RCC 7860 (cell line): ENCODE measurements around the gene PPP4R2.

Experiments
- DNase-seq: peaks from one replicate; pipeline ENCODE4 v3.0.0-alpha.2; 2015; ENCODE audit warnings: low spot score
- FAIRE-seq: peaks from 2 replicates; lab custom pipeline; 2012; peaks lifted over from hg19 to GRCh38; lab: Jason Lieb, UNC

PPP4R2 gene

GRCh38 chr3:73068419-73068818 lies 71.8 kb downstream of the PPP4R2 start:
- DNase-seq (no peak), FAIRE-seq (no peak)

DNA sequence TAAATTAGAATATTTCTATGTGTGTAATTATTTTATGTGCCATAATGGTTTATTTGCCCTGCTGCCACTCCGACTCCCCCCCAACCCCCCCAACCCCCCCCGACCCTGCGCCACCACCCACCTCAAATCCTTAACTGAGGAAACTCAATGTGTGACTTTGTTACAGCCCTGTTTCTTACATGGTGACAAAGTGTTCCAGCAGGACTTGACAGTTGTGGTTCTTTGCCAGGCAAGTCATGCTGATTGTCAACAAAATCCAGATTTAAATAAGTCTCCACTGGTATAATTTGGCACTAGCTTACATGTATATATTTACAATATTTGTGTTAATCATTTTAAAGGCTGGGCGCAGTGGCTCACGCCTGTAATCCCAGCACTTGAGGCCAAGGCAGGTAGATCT lies 72.6 kb downstream of the PPP4R2 start:
- FAIRE-seq, result no peak
- no peak for DNase-seq

- FAIRE-seq (no peak), DNase-seq (no peak)
Measured at GRCh38 chr3:73069775-73070444, 73.3 kb downstream of the PPP4R2 start.

GRCh38 chr3:73070675-73071575 lies 74.3 kb downstream of the PPP4R2 start:
- FAIRE-seq (no peak), DNase-seq (no peak)

DNA sequence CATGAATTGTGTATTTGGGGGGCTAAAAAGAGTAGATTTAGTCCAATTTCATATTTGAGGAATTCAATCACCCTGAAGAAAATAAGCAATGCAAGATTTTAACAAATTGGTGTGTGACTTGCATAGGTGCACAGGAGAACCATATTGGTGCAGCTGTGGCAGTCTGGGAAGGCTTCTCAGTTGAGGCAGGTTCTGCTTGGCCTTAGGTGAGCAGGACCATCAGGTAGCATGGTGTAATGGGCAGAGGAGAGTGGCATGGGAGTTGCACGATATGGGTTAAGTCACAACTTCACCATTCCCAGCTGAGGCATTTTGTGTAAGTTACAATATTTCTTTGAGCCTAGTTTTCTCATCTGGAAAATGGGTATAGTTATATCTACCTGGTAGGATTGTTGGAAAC lies 75.3 kb downstream of the PPP4R2 start:
- FAIRE-seq, result no peak

DNA sequence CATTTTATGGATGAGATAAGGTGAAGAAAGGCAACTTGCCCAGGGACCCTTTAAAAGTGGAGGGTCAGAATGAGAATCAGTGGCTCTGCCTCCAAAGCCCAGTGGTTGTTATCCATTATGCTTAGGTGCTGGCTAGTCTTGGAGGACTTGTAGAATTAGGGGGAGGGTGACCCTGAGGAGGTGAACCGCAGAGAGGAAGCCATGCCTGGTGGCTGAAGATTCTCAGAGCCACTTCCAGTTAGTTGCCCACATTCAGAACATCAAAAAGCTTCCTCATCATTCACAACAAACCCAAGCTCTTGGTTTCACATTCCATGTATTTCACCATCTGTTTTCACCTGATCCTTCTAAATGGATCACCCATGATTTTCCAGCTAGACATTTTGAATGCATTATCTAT lies 76.0 kb downstream of the PPP4R2 start:
- DNase-seq, result no peak

More for the DNA sequence above, 75.3 kb downstream of the PPP4R2 start:
- DNase-seq, result no peak

GRCh38 chr3:73073091-73073707 lies 76.6 kb downstream of the PPP4R2 start:
- no peak for DNase-seq
- FAIRE-seq, result no peak

More for the DNA sequence above, 76.0 kb downstream of the PPP4R2 start:
- FAIRE-seq, result no peak

- no peak for DNase-seq
- FAIRE-seq, result no peak
Measured at GRCh38 chr3:73074781-73075180, 78.2 kb downstream of the PPP4R2 start.

DNA sequence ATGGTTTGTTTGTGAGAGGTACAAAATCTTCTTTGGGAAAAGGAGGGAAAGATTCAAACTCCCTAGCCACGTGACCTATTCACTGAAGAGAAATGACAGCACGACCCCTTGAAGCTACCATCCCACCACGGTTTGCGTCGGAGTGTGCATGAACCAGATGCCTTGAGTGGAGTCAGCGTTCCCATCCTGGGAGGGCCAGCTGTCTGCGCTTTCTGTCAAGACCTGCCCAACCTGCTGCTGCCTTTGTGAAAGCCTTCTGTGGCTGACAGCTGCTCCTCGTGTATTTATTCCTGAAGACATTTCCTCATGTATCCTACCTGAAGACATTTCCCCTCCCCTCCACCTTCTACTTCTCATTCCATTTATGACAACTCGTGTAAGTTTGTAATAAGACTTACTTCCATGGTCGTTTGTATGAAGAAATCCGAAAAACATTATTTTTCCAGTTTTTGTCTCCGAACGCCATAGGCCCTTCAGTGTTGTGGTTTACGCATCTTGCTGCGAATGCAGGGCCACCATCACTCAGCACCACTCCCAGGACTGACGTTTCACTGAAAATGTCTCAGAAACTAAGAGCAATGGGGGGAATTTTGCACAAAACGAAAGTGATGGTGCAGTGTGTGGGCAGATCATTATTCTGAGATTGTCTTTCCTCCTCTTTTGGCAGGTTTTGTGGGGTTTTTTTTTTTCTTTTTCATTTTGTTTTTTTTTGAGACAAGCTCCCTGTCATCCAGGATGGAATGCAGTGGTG lies 83.8 kb downstream of the PPP4R2 start:
- FAIRE-seq (no peak), DNase-seq (no peak)

GRCh38 chr3:73081140-73081539 lies 84.5 kb downstream of the PPP4R2 start:
- FAIRE-seq, result no peak
- no peak for DNase-seq

DNA sequence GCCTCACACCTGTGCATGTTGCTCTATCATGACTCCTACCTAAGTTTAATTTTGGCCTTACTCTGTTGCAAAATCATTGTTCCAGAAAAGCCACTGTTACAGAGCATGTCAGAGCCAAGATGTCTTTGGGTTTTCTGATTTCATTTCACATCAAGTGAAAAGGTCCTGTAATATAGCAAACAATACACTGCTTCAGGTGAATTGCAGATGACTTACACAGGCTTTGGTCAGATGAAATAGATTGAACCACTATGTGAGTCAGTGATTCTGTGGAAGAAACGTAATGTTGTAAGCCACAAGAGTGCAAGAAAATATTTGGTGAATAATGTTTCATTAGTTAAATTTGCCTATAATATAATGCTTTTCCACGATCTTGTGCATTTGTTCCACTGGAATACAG lies 87.6 kb downstream of the PPP4R2 start:
- FAIRE-seq (no peak), DNase-seq (no peak)

GRCh38 chr3:73086071-73086494 lies 89.5 kb downstream of the PPP4R2 start:
- FAIRE-seq, result peak; percentile 71
- peak; percentile 12 for DNase-seq

DNA sequence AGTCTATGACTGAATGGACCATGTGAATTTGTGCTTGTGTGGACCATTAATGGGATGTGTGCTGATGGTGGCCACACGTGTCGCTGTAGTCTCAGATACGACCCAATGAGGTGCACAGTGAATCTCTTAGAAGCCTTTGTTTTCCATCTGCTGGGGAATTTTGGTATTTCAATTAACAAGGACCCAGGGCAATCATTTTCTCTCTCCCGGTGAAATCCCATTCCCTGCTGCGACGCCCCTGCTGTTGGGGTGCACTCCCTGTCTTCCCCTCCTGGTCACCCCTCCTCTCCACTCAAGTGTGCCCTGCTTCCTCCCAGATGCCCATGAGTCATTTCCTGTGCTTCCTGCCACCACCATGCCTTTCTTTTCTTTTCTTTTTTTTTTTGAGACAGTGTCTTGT lies 97.5 kb downstream of the PPP4R2 start:
- peak; percentile 45 for DNase-seq
- FAIRE-seq, result no peak

DNA sequence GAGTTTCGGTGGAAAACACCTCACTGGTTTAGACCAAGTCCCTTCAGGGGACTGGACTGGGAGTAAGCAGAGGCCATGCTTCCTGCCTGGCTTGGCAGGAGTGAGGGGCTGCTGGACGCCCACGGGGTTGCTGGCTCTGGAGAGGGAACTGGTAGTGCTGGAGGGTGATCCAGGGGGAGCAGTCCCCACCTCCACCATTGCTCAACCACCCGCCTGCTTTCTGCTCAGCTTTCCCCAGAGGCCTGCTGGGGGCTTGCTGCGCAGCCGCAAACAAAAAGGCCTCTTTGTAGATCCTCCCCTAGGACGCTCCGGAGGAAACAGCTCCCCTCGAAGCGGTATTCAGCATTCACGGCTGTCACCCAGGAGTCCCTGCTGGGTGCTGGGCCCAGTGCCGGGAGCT lies 98.3 kb downstream of the PPP4R2 start:
- FAIRE-seq (no peak), DNase-seq (no peak)

GRCh38 chr3:73096169-73096568 lies 99.6 kb downstream of the PPP4R2 start:
- DNase-seq (no peak), FAIRE-seq (no peak)

- DNase-seq, result no peak
- no peak for FAIRE-seq
Measured at GRCh38 chr3:73098026-73098425, 101.4 kb downstream of the PPP4R2 start.

DNA sequence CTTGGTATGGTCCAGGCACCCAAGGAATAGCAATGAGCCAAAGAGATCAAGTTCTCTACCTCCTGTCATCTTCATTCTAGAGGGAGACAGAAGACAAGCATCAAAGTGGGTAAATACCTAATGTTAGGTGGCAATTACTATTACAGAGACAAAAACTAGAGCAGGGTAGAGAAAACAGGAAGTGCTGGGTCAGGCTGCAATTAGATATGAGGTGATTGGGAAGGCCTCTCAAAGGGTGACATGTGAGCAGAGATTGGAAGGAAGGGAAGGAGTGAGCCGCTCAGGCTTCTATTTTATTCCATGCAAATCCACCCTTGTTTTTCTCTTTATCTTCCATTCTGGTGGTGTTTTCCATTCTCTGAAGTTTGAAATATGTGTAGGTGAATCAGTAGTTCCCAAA lies 102.3 kb downstream of the PPP4R2 start:
- no peak for FAIRE-seq
- DNase-seq, result no peak

- no peak for FAIRE-seq
Measured at GRCh38 chr3:73100741-73101559, 104.3 kb downstream of the PPP4R2 start.

DNA sequence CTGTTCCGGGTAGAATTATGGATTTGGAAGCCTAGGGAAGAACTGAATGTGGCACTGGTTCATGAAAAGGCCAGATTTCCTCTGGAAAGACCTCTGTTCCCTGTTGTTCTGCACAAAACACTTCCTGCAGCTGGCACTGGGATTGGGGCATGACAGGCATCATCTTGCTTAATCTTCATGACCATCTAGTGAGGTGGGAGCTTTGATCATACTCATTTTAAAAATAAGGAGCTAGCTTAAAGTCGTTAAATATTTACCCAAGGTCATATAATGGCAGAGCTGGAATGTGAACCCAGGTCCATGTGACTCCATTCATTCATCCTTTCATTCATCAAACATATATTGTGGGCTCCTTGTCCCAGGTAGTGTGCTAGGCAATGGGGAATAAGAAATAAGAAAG lies 105.3 kb downstream of the PPP4R2 start:
- no peak for DNase-seq

More at GRCh38 chr3:73100741-73101559, 104.3 kb downstream of the PPP4R2 start:
- peak; percentile 50 for DNase-seq

GRCh38 chr3:73107215-73107614 lies 110.6 kb downstream of the PPP4R2 start:
- DNase-seq (no peak), FAIRE-seq (no peak)

More for the DNA sequence above, 105.3 kb downstream of the PPP4R2 start:
- FAIRE-seq, result no peak
